B cell (primary cell): ENCODE results near the gene CELA3A. TPM values are rescaled to one million over a fixed set of nuclear protein-coding genes. Genes with fewer than 3 reads are reported as not detected.
"Not testable (repeated sequence)": the region's sequence is repeated elsewhere in the genome, so short reads cannot be mapped to it uniquely, and the experiment has no call there.

Experiments
- ATAC-seq: fragments of 200-7000 bp; cut with Tn5 transposase; one replicate; pipeline ENCODE4 v1.10.0; 2021; ENCODE audit warnings: low read depth, mild to moderate bottlenecking, moderate number of reproducible peaks, moderate library complexity
- CTCF ChIA-PET: fragments of 350-600 bp; sonication (Branson Sonifier 250); formaldehyde crosslinking; loops from one replicate; lab custom pipeline; 2021; ENCODE audit warnings: antibody characterized with exemption, inconsistent platforms; lab: Charles Lee
- POLR2A ChIA-PET: fragments of 350-600 bp; sonication (Branson Sonifier 250); formaldehyde crosslinking; loops from one replicate; lab custom pipeline; 2021; ENCODE audit warnings: antibody characterized with exemption; lab: Charles Lee
- DNase-seq: peaks from one replicate; pipeline ENCODE4 v3.0.0; 2013
- H2AFZ ChIP-seq: 2 replicates; pipeline ENCODE4 v1.6.1; 2012; ENCODE audit warnings: mild to moderate bottlenecking, low read depth, low read length; ENCODE audit not compliant: insufficient read depth, poor library complexity, severe bottlenecking
- H3K27ac ChIP-seq, 2 donors: 1 replicate in 1 of 2; 2 replicates in 1 of 2; pipeline ENCODE4 v1.5.1; 2012 to 2013; ENCODE audit warnings: low read length in 2 of 2, mild to moderate bottlenecking in 2 of 2, moderate library complexity in 1 of 2
- H3K27me3 ChIP-seq, 4 experiments: fragments of 200-600 bp in 1 of 4; sonication (generic) in 1 of 4; replicated peaks in 1 of 4; 1 replicate in 2 of 4; 2 replicates in 2 of 4; pipeline versions ENCODE4 v1.6.1 to v1.7.0; 2013 to 2016; ENCODE audit warnings: low read length in 3 of 4, mild to moderate bottlenecking in 2 of 4, mixed read lengths in 1 of 4, moderate library complexity in 1 of 4; ENCODE audit not compliant: insufficient read depth in 4 of 4, control insufficient read depth in 3 of 4; ENCODE audit errors: control extremely low read depth in 1 of 4
- H3K36me3 ChIP-seq, 2 experiments: replicated peaks in 1 of 2; 1 replicate in 1 of 2; 2 replicates in 1 of 2; pipeline versions ENCODE4 v1.6.1 to v1.7.1; 2013; ENCODE audit warnings: low read length in 1 of 2; ENCODE audit not compliant: insufficient read depth in 2 of 2, control insufficient read depth in 1 of 2; ENCODE audit errors: control extremely low read depth in 1 of 2, extremely low read depth in 1 of 2
- H3K4me1 ChIP-seq, 2 donors: fragments of 200-600 bp in 1 of 2; sonication (generic) in 1 of 2; 1 replicate in 1 of 2; 2 replicates in 1 of 2; pipeline versions ENCODE4 v1.5.1 to v1.6.1; 2013 to 2017; ENCODE audit warnings: low read length in 2 of 2; ENCODE audit not compliant: control insufficient read depth in 2 of 2, insufficient read depth in 2 of 2
- H3K4me2 ChIP-seq: replicated peaks from 2 replicates; pipeline ENCODE3; 2012; ENCODE audit warnings: mild to moderate bottlenecking, low read depth, low read length; ENCODE audit not compliant: poor library complexity, severe bottlenecking
- H3K4me3 ChIP-seq, 5 experiments: fragments of 200-600 bp in 1 of 5; sonication (generic) in 1 of 5; 1 replicate in 3 of 5; 2 replicates in 2 of 5; pipeline versions ENCODE4 v1.5.1 to v1.7.0; 2011 to 2016; ENCODE audit warnings: low read length in 4 of 5, mild to moderate bottlenecking in 4 of 5, low read depth in 2 of 5, control low read depth in 1 of 5, moderate library complexity in 1 of 5; ENCODE audit not compliant: insufficient read depth in 1 of 5; ENCODE audit errors: control extremely low read depth in 1 of 5, extremely low read depth in 1 of 5
- H3K79me2 ChIP-seq: fragments of 200-600 bp; sonication (generic); one replicate; pipeline ENCODE4 v1.6.0; 2016; ENCODE audit warnings: low read length; ENCODE audit not compliant: control insufficient read depth, insufficient read depth
- H3K9ac ChIP-seq: fragments of 200-600 bp; sonication (generic); 2 replicates; pipeline ENCODE4 v1.6.1; 2017; ENCODE audit warnings: mild to moderate bottlenecking, low read length, moderate library complexity
- H3K9me3 ChIP-seq, 3 donors: one replicate each; pipeline versions ENCODE4 v1.6.1 to v1.7.1; 2013; ENCODE audit warnings: low read length in 2 of 3; ENCODE audit not compliant: control insufficient read depth in 2 of 3, insufficient read depth in 1 of 3; ENCODE audit errors: control extremely low read depth in 1 of 3
- H4K20me1 ChIP-seq: 2 replicates; pipeline ENCODE4 v1.6.0; 2012; ENCODE audit warnings: mild to moderate bottlenecking, low read length; ENCODE audit not compliant: insufficient read depth, control insufficient read depth, poor library complexity, severe bottlenecking
- H3K27ac Mint-ChIP-seq: one replicate; pipeline ENCODE4 v1.8.0; 2021; ENCODE audit warnings: mixed read lengths
- H3K27me3 Mint-ChIP-seq: one replicate; pipeline ENCODE4 v1.8.0; 2021; ENCODE audit warnings: mixed read lengths
- H3K4me1 Mint-ChIP-seq: one replicate; pipeline ENCODE4 v1.8.0; 2021; ENCODE audit warnings: mixed read lengths
- H3K4me3 Mint-ChIP-seq: one replicate; pipeline ENCODE4 v1.8.0; 2021; ENCODE audit warnings: mixed read lengths
- H3K9me3 Mint-ChIP-seq: one replicate; pipeline ENCODE4 v1.8.0; 2022; ENCODE audit warnings: mixed read lengths; ENCODE audit not compliant: insufficient read depth
- CTCF ChIP-seq: fragments of 200-600 bp; IDR thresholded peaks from one replicate; pipeline ENCODE4 v1.8.0; 2022; ENCODE audit warnings: antibody characterized with exemption, mild to moderate bottlenecking
- EZH2 ChIP-seq: IDR thresholded peaks from 2 replicates; pipeline ENCODE4 v1.6.1; 2012; ENCODE audit warnings: borderline replicate concordance, low read depth, mild to moderate bottlenecking, moderate library complexity, low read length; ENCODE audit not compliant: insufficient read depth, poor library complexity, severe bottlenecking
- WGBS: methylation state at CpG from one replicate; pipeline ENCODE4 v1.1.5; 2013; ENCODE audit warnings: missing lambda C conversion rate; ENCODE audit not compliant: insufficient coverage; 5-methylcytosine and 5-hydroxymethylcytosine counted together
- intact Hi-C: fragments of 100-400 bp; cut with micrococcal nuclease; formaldehyde crosslinking; loops from one replicate; pipeline ENCODE4 v1.10.0; 2022
- polyA plus RNA-seq: library from polyadenylated mRNA; depleted of rRNA; stranded (reverse); fragments of >200 nt; gene quantifications from 2 replicates; pipeline ENCODE4 v1.2.3, GENCODE V29; 2012
- total RNA-seq, 2 donors: library from RNA; stranded (reverse); fragments of 120-200 nt in 1 of 2; gene quantifications; 1 replicate in 1 of 2; 2 replicates in 1 of 2; pipeline versions ENCODE4 v1.2.3 to v1.2.4, GENCODE V29; 2013 to 2022

Gene CELA3A
- total and polyA plus RNA-seq, 2 donors (not counting 1 experiment from before 2014, with no cell fraction given), result not detected

- H3K4me2 ChIP-seq, result peak overlapping the region; percentile 45
These were observed 29.9 kb downstream of the CELA3A start for GRCh38 chr1:22031214-22031962.

GRCh38 chr1:22034834-22035233 lies 33.4 kb downstream of the CELA3A start:
- H4K20me1 ChIP-seq, H3K27me3 Mint-ChIP-seq, H3K9me3 Mint-ChIP-seq, intact Hi-C loops, H3K4me3 Mint-ChIP-seq, H3K4me2 ChIP-seq, H3K4me3 ChIP-seq, H3K9me3 ChIP-seq, H2AFZ ChIP-seq, H3K27me3 ChIP-seq, H3K27ac ChIP-seq, ATAC-seq, DNase-seq, H3K36me3 ChIP-seq, H3K27ac Mint-ChIP-seq, H3K9ac ChIP-seq: not testable (repeated sequence)
- H3K4me1 Mint-ChIP-seq, result peaks cover 36% of the 10 kb centered on the region
- Histone ChIP-seq H3K4me1 (peaks cover 21 to 33% of the 10 kb centered on the region in 2 donors), H3K79me2 (peaks cover 13% of the 10 kb centered on the region)
- CTCF ChIA-PET, result interaction anchor here (1.5 kb wide), 1 partner anchor 71 kb away, joined by 3 read pairs; no protein-coding TSS in a partner anchor
- 91% methylated on average over 1 of the region's 5 CpGs for WGBS
- POLR2A ChIA-PET, result interaction anchor here (1.3 kb wide), 1 partner anchor 10 kb away, joined by 3 read pairs; no protein-coding TSS in a partner anchor

More at GRCh38 chr1:22031214-22031962, 29.9 kb downstream of the CELA3A start:
- peak; percentile 39 for ATAC-seq
- intact Hi-C loops, result no loop called here
- Mint-ChIP-seq H3K9me3 (no peaks in the 10 kb centered on the region), H3K4me3 (peak overlapping the region; percentile 21), H3K27ac (peak overlapping the region; percentile 39), H3K4me1 (peaks cover 31% of the 10 kb centered on the region), H3K27me3 (no peaks in the 10 kb centered on the region)
- Histone ChIP-seq H3K36me3 (peaks cover 0 to 8% of the 10 kb centered on the region in 2 experiments), H3K27ac (peak overlapping the region in 1 of 2 donors; percentile 50), H3K9me3 (peaks cover 0 to 2% (median 0%) of the 10 kb centered on the region in 3 donors), H3K27me3 (no peaks in the 10 kb centered on the region), H2AFZ (peak overlapping the region; percentile 16), H3K4me3 (no peak overlapping the region), H3K4me1 (peaks cover 12 to 21% of the 10 kb centered on the region in 2 donors), H4K20me1 (no peaks in the 10 kb centered on the region), H3K79me2 (peaks cover 12% of the 10 kb centered on the region), H3K9ac (no peak overlapping the region)
- ChIA-PET POLR2A (interaction anchor here (0.6 to 1.6 kb wide), 3 partner anchors 21 to 267 kb away, joined by 3 to 6 read pairs (median 6); partner anchors contain the start of gene CDC42), CTCF (interaction anchor here (1.3 kb wide), 1 partner anchor 12 kb away, joined by 4 read pairs; no protein-coding TSS in a partner anchor)
- DNase-seq, result peak; percentile 23
- 52% methylated on average over 7 of the region's 8 CpGs for WGBS
- TF ChIP-seq EZH2 (no peak), CTCF (no peak)
